ENCODE data around the gene MISP.

DNA sequence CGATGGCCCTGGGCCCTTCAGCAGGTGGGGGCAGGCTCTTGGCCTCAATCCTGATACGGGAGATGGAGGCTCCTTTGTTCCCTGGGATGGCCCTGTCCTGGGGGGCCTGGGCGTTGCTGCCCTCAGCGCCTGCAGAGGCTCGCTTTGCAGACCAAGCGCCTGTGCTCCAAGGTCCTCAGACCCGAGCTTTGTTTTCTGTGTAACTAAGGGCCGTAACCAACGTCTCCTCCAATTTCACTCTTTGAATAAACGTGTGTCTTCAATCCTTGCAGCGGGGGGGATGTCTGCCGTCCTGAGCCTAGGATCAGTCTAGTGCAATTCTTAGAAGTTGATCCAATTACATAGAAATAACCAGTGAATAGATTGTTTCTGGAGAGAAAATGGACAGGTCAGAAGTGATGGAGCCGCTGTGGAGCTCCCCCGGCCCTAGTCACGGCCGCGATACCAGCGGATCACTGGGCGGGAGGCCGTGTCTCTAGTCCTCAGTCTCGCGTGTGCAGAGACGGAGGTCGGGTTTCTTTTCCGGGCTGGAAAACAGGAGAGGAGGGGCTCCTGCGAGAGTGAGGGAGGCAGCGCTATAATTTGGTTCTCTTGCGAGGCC lies 51.7 kb downstream of the MISP start:
- TF ChIP-seq CTCF (IDR thresholded peaks at IDR 0.05) (no peak), EP300 (IDR thresholded peaks at IDR 0.05) (no peak), POLR2AphosphoS5 (IDR thresholded peaks at IDR 0.05) (no peak)
